Stomach (tissue), 4 donors: ENCODE data around the gene FADS2.

ENCODE experiments used
- CTCF ChIP-seq, 7 experiments: fragments of 450-650 bp in 4 of 7; fragments of 200-600 bp in 3 of 7; sonication (generic) in 3 of 7; IDR thresholded peaks; one replicate each; pipeline ENCODE4 v1.5.1; 2016 to 2019; ENCODE audit warnings: antibody characterized with exemption in 7 of 7, control low read depth in 2 of 7, mild to moderate bottlenecking in 1 of 7
- EP300 ChIP-seq: sonication (generic); formaldehyde crosslinking; IDR thresholded peaks from one replicate; pipeline ENCODE4 v1.6.1; 2017; ENCODE audit warnings: antibody characterized with exemption
- POLR2A ChIP-seq, 4 donors: fragments of 450-650 bp; IDR thresholded peaks; one replicate each; pipeline ENCODE4 v1.6.1; 2016; ENCODE audit warnings: antibody characterized with exemption in 4 of 4, control low read depth in 2 of 4, mild to moderate bottlenecking in 1 of 4, moderate library complexity in 1 of 4
- POLR2AphosphoS5 ChIP-seq, 3 donors: sonication (generic); formaldehyde crosslinking; IDR thresholded peaks; one replicate each; pipeline ENCODE4 v1.6.1; 2016; ENCODE audit warnings: antibody characterized with exemption in 3 of 3

GRCh38 chr11:61848631-61849030 is 20.5 kb downstream of the FADS2 start:
- TF ChIP-seq POLR2AphosphoS5 (IDR thresholded peaks at IDR 0.05), result no peak
- TF ChIP-seq CTCF (IDR thresholded peaks at IDR 0.05), result no peak
- no peak for TF ChIP-seq POLR2A (IDR thresholded peaks at IDR 0.05)
- TF ChIP-seq EP300, result no peak
